Mucosa of rectum (tissue), 2 donors: ENCODE data around the gene SLC25A22.

Experiments used
- H3K27ac ChIP-seq, 2 donors: one replicate each; pipeline ENCODE4 v1.7.0; 2013; ENCODE audit warnings: inconsistent platforms in 2 of 2, low read depth in 2 of 2, low read length in 2 of 2
- H3K27me3 ChIP-seq, 2 donors: one replicate each; pipeline ENCODE4 v1.7.0; 2013; ENCODE audit warnings: low read length in 2 of 2; ENCODE audit not compliant: control insufficient read depth in 2 of 2, insufficient read depth in 2 of 2
- H3K36me3 ChIP-seq, 2 donors: one replicate each; pipeline ENCODE4 v1.7.0; 2013; ENCODE audit warnings: low read length in 2 of 2; ENCODE audit not compliant: control insufficient read depth in 2 of 2, insufficient read depth in 2 of 2
- H3K4me1 ChIP-seq, 2 donors: one replicate each; pipeline ENCODE4 v1.7.0; 2013; ENCODE audit warnings: low read length in 2 of 2, mild to moderate bottlenecking in 1 of 2; ENCODE audit not compliant: control insufficient read depth in 2 of 2, insufficient read depth in 2 of 2
- H3K4me3 ChIP-seq, 2 donors: one replicate each; pipeline ENCODE4 v1.7.0; 2013; ENCODE audit warnings: low read length in 2 of 2
- H3K9ac ChIP-seq, 2 donors: one replicate each; pipeline ENCODE4 v1.7.0; 2013; ENCODE audit warnings: low read length in 2 of 2, low read depth in 1 of 2, mild to moderate bottlenecking in 1 of 2
- H3K9me3 ChIP-seq, 2 donors: one replicate each; pipeline ENCODE4 v1.7.0; 2013; ENCODE audit warnings: low read length in 2 of 2; ENCODE audit not compliant: control insufficient read depth in 2 of 2
- donor health status: healthy.
- donor health status: Normal muscosa, but diverticular disease.

Gene SLC25A22

DNA sequence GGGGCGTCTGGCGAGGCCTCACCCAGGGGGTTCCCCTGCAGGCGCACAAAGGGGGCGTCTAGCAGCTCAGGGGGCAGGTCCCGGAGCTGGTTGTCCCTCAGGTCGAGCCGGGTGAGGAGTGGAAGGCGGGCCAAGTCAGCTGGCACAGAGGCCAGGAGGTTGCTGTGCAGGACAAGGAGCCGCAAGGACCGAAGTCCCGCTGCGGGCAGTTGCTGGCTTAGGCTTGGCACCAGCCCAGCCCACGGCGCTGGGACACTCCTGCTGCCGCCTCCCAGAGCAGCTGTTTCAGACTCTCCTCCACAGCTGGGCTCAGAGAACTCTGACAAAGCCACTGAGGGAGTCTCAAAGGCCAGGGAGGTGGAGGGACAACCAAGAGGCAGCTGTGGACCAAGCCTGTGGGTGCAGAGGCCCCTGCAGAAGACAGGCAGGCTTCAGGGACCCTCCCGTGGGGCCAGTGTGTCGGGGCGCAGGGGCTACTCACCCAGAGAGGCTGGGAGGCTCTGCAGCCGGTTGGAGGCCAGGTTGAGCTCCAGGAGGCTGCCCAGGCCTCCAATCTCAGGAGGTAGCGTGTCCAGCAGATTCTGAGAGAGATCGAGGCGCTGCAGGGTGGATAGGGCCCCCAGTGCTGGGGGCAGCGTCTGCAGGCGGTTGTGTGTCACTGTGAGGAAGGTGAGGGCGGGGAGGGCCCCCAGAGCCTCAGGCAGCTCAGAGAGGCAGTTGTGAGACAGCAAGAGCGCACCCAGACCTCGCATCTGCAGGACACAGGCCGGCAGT lies 4.8 kb upstream of the SLC25A22 start:
- no peak overlapping the region for H3K9ac ChIP-seq
- H3K36me3 ChIP-seq = peaks cover 0 to 2% of the 10 kb centered on the region in 2 donors
- H3K9me3 ChIP-seq = no peaks in the 10 kb centered on the region
- peaks cover 10 to 18% of the 10 kb centered on the region in 2 donors for H3K4me1 ChIP-seq
- no peak overlapping the region for H3K4me3 ChIP-seq
- no peaks in the 10 kb centered on the region for H3K27me3 ChIP-seq
- no peak overlapping the region for H3K27ac ChIP-seq

DNA sequence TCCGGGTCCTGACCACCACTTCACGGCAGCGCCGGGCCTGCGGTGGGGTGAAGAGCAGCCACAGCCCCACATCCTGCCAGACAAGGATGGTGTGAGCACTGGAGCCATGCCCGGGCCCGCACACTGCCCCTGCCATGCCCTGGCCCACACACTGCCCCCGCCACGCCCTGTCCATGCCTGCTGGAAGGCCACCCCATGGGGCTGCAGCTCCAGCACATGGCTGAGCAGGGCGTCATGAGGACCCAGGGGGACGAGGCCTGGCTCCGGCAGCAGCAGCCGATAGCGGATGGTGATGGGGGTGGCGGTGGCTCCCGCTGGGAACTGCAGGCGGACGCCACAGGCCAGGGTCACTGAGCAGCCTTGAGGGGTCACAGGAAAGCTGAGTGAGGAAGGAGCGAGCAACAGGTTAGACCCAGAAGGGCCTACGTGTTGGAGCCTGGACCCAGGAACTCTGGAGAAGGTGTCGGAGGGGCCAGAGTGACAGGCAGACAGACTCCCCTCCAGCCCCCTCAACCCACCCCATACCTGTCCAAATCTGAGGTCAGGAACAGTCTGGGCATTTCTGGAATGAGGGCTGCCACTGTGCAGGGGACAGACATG lies 4.0 kb upstream of the SLC25A22 start:
- no peak overlapping the region for H3K9ac ChIP-seq
- H3K4me1 ChIP-seq = peaks cover 16 to 24% of the 10 kb centered on the region in 2 donors

DNA sequence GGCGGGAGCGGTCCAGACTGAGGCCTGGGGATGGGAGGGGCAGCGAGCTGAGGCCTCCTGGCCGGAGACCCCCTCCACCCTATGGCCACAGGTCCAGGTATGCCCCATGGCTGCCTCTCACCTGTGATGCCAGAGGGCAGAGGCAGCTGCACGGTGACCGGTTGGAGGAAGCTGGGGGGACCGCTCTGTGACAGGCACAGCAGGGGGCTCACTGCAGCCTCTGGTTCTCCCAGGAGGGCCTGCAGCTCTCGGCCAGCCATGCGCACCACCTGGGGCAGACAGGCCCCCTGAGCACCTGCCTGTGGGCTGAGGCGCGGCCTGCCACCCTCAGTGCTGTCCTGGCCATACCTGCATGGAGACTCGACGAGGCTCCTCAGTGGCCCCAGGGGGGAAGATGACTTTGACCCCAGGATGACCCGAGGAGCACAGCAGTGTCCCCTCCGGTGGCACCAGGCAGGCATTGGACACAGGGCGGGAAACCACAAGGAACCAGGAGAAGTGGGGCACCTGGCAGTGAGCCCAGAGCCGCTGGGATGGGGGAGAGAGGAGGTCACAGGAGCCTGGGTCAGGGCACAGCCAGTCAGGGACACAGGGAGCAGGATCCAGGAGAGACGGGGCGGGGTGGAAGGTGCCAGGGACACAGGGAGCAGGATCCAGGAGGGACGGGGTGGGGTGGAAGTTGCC lies 3.2 kb upstream of the SLC25A22 start:
- peaks cover 24 to 33% of the 10 kb centered on the region in 2 donors for H3K4me1 ChIP-seq

More for the DNA sequence above, 4.0 kb upstream of the SLC25A22 start:
- peaks cover 0 to 2% of the 10 kb centered on the region in 2 donors for H3K36me3 ChIP-seq
- H3K9me3 ChIP-seq = no peaks in the 10 kb centered on the region
- no peak overlapping the region for H3K4me3 ChIP-seq
- no peaks in the 10 kb centered on the region for H3K27me3 ChIP-seq
- H3K27ac ChIP-seq = no peak overlapping the region

DNA sequence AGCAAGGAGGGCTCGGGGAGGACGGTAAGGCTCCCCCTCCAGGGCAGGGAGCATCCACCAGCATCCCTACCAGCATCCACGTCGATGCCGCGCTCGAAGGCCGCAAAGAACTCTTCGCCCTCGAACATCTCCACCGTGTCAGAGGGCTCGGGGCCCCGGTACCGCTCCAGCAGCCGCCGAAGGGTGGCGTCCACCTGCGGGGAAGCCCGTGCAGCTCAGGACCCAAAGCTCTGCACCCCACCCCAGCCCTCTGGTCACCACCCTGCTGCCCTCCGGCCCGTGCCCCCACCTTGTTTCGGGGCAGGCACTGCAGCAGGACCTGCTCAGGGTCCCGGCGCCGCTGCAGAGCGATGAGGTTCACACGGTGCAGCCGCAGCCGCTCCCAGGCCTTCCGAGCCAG lies 2.4 kb upstream of the SLC25A22 start:
- Histone ChIP-seq H3K4me3 (no peak overlapping the region), H3K4me1 (peaks cover 25 to 36% of the 10 kb centered on the region in 2 donors), H3K9me3 (no peaks in the 10 kb centered on the region), H3K9ac (no peak overlapping the region), H3K27me3 (no peaks in the 10 kb centered on the region), H3K27ac (no peak overlapping the region), H3K36me3 (peaks cover 0 to 2% of the 10 kb centered on the region in 2 donors)

More for the DNA sequence above, 3.2 kb upstream of the SLC25A22 start:
- H3K27ac ChIP-seq = no peak overlapping the region
- no peaks in the 10 kb centered on the region for H3K9me3 ChIP-seq
- H3K4me3 ChIP-seq = no peak overlapping the region
- H3K9ac ChIP-seq = no peak overlapping the region
- peaks cover 0 to 2% of the 10 kb centered on the region in 2 donors for H3K36me3 ChIP-seq
- no peaks in the 10 kb centered on the region for H3K27me3 ChIP-seq

DNA sequence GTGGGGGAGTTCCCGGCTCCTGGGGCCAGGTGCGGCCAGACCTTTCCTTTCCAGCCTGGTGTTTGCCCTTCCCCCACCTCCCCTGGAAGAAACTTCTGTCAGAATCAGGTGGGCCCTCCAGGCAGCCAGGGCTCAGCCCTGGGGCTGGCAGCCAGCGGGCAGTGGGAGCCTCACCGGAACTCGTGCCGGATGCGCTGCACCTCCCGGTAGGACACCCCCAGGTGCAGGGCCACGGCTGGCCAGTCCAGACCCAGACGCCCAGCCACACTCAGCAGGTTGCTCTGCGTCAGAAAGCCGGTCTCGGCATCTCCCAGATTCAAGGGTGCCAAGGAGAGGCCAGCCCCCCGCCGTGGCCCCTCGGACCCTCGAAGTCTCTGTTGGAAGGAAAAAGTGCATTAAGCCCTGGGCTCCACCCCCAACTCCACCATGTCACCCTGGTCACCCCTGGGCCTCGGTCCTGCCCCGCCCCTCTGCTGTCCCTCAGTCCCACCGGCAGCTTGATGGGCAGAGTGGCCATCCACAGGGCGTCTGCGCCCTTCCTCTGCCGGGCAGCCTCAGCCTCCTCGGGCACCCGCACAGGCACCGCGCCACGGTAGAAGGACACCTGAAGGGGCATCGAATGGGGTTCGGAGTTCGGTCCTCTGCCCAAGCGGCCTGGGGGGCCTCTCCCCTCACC lies 1.7 kb upstream of the SLC25A22 start:
- Histone ChIP-seq H3K4me3 (no peak overlapping the region), H3K4me1 (peaks cover 26 to 40% of the 10 kb centered on the region in 2 donors), H3K27ac (no peak overlapping the region)

DNA sequence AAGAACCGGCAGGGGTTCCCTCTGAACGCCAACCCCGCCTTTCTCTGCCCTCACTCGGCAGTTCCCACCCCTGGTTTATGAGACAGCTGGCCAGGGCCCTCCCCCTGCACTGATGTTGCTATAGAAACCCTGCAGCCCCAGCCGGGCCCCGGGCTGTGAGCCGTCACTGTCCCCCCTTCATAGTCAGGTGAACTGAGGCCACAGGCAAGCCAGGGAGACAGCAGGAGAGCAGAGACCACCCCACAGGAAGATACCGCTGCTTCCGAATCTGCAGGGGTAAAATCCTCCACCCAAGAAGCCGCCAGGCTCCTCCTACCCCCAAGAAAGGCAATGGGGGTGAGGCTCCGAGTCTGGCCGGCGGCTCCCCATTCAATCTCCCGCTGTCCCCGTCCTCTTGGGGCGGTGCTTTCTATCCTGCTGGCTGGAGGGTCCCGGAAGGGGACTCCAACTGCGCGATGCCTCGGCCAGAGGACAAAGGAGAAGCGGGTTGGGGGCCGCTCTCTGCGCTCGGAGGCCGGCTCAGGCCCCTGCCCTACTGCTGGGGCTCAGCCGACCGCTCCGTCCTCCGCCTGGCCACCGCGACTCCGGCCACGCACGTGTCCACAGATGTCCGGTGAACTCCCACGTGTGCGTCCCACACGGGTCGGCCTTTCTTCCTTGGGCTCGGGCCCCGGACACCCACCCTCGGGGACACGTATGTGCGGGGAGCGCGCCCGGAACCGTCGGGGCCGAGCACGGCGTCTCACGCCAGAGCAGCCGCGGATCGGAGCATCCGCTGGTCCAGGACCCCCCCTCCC lies 587 bp downstream of the SLC25A22 start:
- Histone ChIP-seq H3K4me1 (peaks cover 17 to 27% of the 10 kb centered on the region in 2 donors), H3K4me3 (peak overlapping the region; percentile 75 to 86), H3K9ac (peak overlapping the region; percentile 63 to 66), H3K36me3 (peaks cover 0 to 4% of the 10 kb centered on the region in 2 donors), H3K27ac (peak overlapping the region; percentile 62 to 85), H3K9me3 (no peaks in the 10 kb centered on the region), H3K27me3 (no peaks in the 10 kb centered on the region)

More for the DNA sequence above, 1.7 kb upstream of the SLC25A22 start:
- H3K9ac ChIP-seq = no peak overlapping the region
- no peaks in the 10 kb centered on the region for H3K27me3 ChIP-seq
- H3K36me3 ChIP-seq = peaks cover 0 to 2% of the 10 kb centered on the region in 2 donors
- H3K9me3 ChIP-seq = no peaks in the 10 kb centered on the region

DNA sequence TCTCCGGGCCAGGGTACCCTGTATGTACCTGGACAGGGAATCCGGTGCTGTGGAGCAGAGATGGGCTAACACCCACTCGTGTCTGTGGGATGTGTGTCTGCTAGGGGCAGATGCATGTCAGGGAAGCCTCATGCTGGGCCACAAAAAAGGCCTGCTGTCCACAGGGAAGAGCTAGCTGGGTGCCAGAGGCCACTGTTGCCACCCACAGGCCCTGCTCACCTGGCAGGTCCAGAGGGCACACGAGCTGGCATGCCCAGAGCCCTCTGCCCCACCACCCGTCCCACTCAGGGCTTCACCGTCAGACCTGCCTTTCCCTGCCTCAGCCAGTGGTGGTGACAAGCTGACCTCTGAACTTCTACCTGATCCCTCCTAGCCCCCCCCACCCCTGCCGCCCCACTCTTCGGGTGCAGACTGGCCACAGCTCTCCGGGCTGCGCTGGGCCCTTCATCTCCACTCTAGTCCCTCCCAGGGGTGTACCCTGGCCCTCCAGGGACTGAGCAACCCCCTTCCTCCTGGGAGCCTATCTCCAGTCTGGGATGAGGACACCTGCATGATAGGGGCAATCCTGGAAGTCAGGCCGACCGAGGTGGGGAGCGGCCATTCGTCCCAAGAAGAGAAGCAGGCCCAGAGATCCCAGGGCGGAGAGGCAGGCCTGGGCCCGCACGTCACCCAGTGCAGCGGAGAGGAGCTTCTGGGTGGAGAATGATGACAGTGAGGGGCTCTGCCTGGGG lies 1.4 kb downstream of the SLC25A22 start:
- Histone ChIP-seq H3K27me3 (no peaks in the 10 kb centered on the region), H3K36me3 (peaks cover 0 to 3% of the 10 kb centered on the region in 2 donors), H3K4me1 (peaks cover 17 to 27% of the 10 kb centered on the region in 2 donors), H3K4me3 (peak overlapping the region; percentile 75 to 86), H3K27ac (peak overlapping the region; percentile 62 to 85), H3K9ac (peak overlapping the region; percentile 66 to 70), H3K9me3 (no peaks in the 10 kb centered on the region)

DNA sequence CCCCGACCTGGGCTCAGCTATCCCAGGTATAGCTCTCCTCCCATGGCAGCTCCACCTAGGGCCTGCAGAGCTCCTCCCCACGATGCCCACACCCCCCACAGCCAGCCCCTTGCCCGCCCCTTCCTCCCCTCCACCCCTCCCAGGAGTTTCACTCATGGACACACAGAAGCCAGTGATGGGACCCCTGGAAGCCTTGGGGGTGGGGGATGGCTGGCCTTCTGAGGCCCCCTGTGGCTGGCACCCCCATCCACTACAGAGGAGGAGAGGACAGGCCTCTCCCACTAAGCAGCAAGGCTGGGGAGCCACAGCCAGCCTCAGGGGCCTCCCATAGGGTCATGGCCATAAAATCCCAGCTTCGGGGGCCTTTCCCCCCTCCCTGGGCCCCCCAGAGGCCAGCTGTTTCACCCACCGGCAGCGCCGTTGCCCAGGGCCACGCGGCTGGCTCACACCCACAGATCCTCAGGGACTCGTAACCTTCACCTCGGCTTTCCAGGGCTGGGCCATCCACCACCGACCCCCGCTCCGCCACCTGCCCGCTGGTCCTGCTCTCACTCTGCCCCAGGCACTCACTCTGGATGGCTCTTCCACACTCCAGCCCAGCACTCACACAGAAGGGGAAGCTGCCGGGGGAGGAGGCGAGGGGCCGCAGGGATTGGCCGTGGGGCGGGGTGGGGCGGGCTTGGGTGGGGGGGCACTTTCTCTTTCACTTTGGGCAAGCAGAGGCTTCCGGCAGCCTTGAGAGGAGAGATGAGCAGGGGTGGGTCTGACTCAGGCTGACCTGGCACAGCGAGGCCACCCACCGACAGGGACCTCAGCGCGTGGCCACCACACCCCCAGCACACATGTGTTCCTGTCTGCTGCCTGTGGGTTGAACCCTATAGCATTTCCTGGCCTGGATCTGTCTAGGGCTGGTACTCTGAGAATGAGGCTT lies 2.2 kb downstream of the SLC25A22 start:
- Histone ChIP-seq H3K4me3 (peak overlapping the region; percentile 70 to 75), H3K4me1 (peaks cover 17 to 27% of the 10 kb centered on the region in 2 donors), H3K27me3 (no peaks in the 10 kb centered on the region), H3K36me3 (peaks cover 0 to 2% of the 10 kb centered on the region in 2 donors), H3K27ac (peak overlapping the region; percentile 62 to 85), H3K9me3 (no peaks in the 10 kb centered on the region), H3K9ac (peak overlapping the region; percentile 66 to 70)
